CD4-positive, alpha-beta T cell treated with Interleukin-6 for 4 hours (primary cell): Measurements from ENCODE around the gene DENND10.
A peak's percentile ranks its signal among the peaks of the same experiment; 100 is the strongest.
"Not testable (repeated sequence)": the region's sequence is repeated elsewhere in the genome, so short reads cannot be mapped to it uniquely, and the experiment has no call there.

Experiments used
- DNase-seq: peaks from one replicate; pipeline ENCODE4 v3.0.0-alpha.2; 2020; ENCODE audit warnings: mixed read lengths

DENND10 gene

DNA sequence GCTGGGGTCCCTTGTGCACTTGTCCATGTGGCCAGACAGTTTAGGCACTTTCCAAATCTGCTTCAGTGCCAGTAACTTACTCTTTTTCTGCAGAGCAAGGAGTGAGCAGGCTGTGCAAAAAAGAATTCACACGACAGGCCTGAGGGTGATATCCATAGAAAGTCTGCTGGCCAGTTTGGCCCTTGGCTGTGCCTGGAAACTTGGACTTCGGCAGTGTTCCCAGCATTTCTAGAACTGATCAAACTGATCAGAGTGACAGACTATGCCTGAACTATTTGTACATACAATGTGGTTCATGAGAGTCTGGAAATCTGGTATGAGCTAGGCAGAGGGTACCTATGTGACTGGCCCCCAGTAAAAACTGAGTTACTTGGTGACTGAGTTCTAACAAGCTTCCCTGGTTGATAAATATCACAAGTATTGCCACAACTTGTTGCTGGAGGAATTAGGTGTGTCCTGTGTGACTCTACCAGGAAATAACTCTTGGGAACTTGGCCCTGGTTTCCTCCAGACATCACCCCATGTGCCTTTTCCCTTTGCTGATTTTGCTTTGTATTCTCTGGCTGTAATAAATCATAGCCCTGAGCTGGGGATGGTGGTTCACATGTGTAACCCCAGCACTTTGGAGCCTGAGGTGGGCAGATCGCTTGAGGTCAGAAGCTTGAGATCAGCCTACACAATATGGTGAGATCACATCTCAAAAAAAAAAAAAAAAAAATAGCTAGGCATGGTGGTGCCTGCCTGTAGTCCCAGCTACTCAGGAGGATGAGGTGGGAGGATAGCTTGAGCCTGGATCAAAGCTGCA, 3.3 kb upstream of the DENND10 start:
- no peak for DNase-seq

DNA sequence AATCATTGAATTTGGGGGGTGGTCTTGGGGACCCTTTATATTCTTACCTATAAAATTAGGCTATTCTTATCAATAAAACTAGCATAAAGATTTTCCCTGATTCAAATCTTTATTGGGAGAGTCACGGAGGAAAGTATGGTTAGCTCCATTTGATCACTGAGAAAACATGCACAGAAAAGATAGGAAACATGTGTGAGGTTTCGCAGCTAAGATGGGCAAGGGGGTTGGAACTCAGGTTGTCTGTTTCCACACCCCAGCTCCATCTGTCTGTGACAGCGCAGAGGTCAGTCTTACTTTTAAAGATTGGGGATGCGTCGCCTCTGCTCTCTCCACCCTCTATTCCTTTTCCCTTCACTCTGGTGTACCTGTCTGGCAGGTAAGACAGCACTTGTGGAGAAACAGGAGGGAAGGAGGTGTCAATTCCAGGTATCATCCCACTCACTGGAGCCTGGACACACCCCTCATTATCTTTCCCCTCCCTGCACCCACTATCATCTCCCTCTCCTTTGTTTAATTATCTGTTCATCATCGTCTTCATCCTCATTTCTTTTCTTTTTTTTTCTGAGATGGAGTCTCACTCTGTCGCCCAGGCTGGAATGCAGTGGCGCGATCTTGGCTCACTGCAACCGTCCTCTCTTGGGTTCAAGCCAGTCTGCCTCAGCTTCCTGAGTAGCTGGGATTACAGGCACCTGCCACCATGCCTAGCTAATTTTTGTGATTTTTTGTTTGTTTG, 2.4 kb upstream of the DENND10 start:
- DNase-seq, result no peak

- DNase-seq, result no peak
Measured at GRCh38 chr10:119103241-119103902, 541 bp upstream of the DENND10 start.

- DNase-seq, result no peak
Measured at GRCh38 chr10:119104654-119105015, 722 bp downstream of the DENND10 start.

DNA sequence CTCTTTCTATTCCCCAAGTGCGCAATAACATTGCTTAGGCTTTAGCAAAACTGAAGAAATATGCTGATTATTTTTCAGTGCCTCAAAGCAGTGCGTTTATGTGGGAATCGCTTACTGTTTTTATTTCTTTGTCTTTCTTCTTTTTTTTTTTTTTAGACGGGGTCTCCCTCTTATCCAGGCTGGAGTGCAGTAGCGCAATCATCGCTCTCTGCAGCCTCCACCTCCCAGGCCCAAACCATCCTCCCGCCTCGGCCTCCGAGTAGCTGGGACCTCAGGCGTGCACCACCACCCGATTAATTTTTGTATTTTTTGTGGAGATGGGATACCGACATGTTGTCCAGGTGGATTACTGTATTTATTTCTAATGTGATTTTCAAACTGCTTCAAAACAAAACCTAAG, 1.2 kb downstream of the DENND10 start:
- no peak for DNase-seq

GRCh38 chr10:119105899-119106298, 2.0 kb downstream of the DENND10 start:
- not testable (repeated sequence) for DNase-seq

DNA sequence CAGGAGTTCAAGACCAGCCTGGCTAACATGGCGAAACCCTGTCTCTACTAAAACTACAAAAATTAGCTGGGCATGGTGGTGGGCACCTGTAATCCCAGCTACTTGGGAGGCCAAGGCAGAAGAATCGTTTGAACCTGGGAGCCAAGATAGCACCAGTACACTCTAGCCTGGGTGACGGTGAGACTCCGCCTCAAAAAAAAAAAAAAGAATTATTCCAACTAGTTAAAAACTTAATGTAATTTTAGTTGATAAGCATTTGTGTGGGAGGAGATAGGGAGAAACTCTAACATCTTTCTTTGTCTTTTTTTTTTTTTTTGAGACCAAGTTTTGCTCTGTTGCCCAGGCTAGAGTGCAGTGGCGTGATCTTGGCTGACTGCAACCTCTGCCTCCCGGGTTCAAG, 3.2 kb downstream of the DENND10 start:
- not testable (repeated sequence) for DNase-seq

GRCh38 chr10:119107771-119108170, 3.9 kb downstream of the DENND10 start:
- not testable (repeated sequence) for DNase-seq

DNA sequence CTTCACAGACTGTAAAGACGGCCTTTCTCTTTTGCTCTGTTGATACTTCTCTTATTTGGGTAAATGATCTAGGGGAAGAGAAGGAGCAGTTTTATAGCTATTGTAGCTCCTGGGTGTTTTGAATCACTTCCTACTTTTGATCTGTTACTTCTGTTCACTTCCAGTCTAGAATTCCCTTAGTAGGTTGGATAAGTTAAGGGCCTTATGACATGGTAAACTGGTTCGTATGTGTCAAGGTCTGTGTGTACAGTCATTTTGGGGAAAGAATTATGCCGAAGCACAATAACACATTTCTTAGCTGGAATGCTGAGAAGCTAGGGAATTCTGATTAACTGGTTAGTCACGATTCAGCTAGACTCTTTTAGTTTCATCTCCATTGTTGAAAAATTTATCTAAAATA, 8.1 kb downstream of the DENND10 start:
- no peak for DNase-seq

DNA sequence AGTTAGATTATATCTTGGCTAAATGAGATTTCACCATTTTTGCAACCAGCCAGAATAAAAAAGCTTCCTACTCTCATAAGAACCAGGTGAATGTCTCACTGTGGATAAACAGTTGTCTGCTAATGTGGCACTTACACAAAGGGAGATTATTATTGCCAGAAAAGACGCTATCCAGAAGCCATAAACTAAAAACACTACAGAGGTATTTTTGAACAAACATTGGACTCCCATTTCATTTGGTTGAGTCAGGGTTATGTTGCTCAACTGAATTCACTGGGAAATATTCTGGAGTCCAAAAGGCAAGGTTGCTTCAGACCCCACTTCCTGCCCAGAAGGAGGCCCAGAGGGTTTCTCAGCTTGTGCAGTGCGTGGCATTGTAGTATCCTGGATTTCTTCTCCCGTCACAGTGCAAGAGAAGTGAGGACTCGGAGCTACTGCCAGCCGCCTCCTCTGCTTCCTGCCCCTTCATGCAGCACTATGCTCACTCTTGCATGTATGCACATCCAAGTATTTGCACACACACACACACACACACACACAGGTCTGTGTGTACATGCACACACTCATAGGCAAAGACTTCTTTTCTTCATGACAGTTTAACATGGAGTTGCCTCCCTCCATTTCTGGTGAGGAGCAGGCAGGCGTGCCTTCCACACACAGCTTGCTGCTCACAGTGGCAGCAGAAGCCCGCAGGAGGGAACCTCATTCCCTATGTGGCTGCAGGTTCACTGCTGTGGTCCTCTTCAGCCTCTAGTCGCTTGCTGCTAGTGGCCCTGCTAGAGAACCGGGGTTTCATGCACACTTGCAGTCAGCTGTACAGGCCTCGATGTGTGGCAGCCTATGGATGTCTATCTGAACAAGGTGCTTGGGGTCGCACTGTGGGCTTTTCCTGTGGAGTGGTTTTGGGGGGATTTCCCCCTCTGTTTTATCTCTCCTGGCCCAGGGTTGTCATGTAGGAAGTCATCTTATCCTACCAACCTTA, 10.1 kb downstream of the DENND10 start:
- DNase-seq, result no peak

DNA sequence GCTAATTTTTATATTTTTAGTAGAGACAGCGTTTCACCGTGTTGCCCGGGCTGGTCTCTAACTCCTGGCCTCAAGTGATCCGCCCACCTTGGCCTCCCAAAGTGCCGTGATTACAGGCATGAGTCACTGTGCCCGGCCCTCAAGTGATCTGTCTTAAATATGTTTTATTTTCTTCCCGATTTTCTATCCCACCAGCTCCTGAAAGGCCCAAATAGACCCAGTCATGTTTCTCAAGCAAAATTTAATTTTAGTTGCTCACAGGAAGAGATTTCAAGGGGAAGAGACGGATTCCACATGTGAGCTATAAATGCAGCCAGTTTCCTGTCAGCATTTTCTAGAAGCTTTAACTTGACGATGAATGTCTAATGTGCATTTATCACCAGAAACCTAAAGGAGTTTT, 12.0 kb downstream of the DENND10 start:
- no peak for DNase-seq

GRCh38 chr10:119116326-119116951, 12.5 kb downstream of the DENND10 start:
- no peak for DNase-seq

- no peak for DNase-seq
Measured at GRCh38 chr10:119118231-119118630, 14.3 kb downstream of the DENND10 start.

DNA sequence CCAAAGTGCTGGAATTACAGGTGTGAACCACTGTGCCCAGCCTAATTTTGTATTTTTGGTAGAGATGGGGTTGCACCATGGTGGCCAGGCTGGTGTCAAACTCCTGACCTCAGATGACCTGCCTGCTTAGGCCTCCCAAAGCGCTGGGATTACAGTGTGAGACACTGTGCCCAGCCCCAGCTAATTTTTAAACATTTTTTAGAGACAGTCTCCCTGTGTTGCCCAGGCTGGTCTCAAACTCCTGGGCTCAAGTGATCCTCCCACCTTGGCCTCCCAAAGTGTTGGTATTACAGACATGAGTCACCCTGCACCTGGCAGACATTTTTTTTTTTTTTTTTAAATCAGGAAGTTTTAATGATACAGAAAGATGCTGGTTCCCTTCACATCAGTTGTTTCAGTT, 15.5 kb downstream of the DENND10 start:
- no peak for DNase-seq

- no peak for DNase-seq
Measured at GRCh38 chr10:119120413-119120867, 16.5 kb downstream of the DENND10 start.

DNA sequence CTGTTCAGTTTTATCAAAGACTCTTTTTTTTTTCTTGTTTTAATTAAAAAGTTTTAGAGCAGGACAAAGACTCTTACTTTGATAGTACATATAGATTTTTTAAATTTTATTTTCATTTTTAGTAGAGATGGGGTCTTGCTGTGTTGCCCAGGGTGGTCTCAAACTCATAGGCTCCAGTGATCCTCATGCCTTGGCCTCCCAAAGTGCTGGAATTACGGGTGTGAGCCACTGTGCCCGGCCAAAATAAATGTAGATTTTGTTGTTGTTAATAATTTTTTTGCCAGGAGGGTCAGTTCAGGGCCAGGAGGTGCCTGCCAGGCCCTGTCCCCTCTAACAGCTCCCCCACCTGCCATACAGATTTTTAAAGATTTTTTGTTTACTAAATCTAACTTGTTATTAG, 17.0 kb downstream of the DENND10 start:
- DNase-seq, result no peak

DNA sequence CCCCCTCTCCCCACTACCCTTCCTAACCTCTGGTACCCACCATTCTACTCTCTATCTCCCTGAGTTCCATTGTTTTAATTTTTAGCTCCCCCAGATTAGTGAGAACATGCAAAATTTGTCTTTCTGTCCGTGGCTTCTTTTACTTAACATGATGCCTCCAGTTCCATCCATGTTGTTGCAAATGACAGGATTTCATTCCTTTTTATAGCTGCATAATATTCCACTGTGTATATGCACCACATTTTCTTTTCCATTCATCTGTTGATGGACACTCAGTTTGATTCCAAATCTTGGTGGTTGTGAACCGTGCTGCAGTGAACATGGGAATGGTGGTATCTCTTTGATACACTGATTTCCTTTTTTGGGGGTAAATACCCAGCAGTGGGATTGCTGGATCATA, 22.0 kb downstream of the DENND10 start:
- no peak for DNase-seq

- no peak for DNase-seq
Measured at GRCh38 chr10:119129721-119130120, 25.8 kb downstream of the DENND10 start.

DNA sequence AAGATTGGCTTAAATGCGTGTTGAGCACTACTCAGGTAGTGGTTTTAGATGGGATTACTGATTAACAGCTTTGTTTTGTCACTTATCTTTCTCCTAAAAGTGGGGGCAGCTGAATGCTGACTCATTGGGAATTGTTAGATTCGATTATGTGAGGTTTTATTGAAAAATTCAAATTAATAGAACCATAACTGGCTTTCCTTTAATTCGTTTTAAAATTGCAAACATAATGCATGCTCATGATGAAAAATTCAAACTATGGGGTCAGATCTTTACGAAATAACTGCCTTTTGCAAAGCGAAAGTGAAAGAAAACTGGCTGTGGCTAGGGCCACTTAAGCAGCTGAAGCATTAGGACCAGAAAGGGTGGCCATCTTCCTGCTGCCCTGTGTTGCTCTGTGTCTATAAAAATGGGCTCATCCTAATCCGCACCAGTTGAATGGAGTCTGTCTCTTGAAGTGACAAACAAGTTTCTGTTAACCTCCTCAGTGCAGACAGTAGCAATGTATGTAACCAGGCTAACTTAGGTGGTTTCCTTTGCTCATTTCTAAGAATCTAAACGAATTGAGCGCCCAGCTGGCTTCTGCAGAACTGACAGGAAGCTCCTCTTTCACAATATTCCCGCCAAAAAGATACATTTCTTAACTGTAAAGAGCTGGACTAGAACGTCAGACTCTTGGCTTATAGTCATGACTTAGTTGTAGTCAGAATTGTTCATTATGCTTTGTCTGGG, 27.8 kb downstream of the DENND10 start:
- DNase-seq, result peak; percentile 40

GRCh38 chr10:119132521-119133345, 28.8 kb downstream of the DENND10 start:
- DNase-seq, result no peak
